Measurements from ENCODE around the gene PDPN. TPM values are rescaled to one million over a fixed set of nuclear protein-coding genes. Genes with fewer than 3 reads are reported as not detected.

Gene PDPN
- total RNA-seq, result 39.3 and 50.9 TPM in 2 replicates

GRCh38 chr1:13583595-13583965 lies at the start of gene PDPN:
Gene PDPN (plus strand): TSS chr1:13583832. CDS start chr1:13584034, 202 bp downstream.

Other genes with a start within 250 kb of the PDPN start
- not detected in 2 replicates for gene PRAMEF14, start 236.7 kb upstream of the PDPN start, total RNA-seq
- not detected in 2 replicates for gene PRAMEF19, start 211.9 kb upstream of the PDPN start, total RNA-seq
- not detected in 2 replicates for gene PRAMEF17, start 194.2 kb upstream of the PDPN start, total RNA-seq
- not detected in 2 replicates for gene PRAMEF20, start 173.4 kb upstream of the PDPN start, total RNA-seq
- not detected in 2 replicates for gene LRRC38, start 69.8 kb upstream of the PDPN start, total RNA-seq
- 18.0 and 21.5 TPM in 2 replicates for gene PRDM2, start 116.4 kb downstream of the PDPN start, total RNA-seq

Data from cardiac ventricle fibroblast (primary cell).